GM20000 (cell line): Measurements from ENCODE around the gene PCNX2.

ENCODE experiments used
- DNase-seq: peaks from one replicate; pipeline ENCODE4 v3.0.0; 2012; ENCODE audit warnings: low spot score
- TF ChIP-seq, protein P1 (sequence below): IDR thresholded peaks from 2 replicates; pipeline ENCODE4 v1.5.1; 2012; ENCODE audit warnings: mild to moderate bottlenecking, control low read depth; ENCODE audit errors: extremely low read depth, missing control alignments

PCNX2 gene

DNA sequence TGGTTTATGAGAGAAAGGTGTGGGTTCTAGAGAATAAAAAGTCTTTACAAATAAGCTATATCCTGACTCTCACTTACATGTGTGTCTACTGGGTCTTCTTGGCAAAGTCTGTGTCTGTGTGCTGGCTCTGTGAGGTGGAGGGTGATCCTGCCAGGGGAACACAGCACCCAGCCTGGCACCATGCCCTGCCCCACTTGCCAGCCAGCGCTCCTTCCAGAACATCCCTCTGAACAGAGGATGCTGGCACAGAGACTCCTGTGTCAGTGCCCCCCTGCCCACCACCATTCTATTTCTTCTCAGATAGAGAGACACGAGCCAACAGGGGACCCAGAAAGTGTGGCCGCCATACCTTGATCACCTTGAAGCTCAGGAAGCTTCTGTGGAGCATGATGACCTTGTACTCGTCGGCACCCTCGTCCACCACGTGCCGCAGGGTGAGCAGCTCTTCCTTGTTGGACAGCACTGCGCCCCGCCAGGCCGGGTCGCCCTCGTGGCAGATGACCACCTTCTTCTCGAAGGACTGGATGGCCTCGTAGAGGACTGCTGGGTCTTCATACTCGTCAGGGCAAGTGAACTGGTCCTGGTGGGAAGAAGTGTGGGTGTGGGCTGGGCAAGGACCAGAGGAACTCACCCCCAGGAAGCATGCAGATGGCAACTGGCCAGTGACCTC, 295.4 kb downstream of the PCNX2 start:
- TF ChIP-seq, protein P1, sequence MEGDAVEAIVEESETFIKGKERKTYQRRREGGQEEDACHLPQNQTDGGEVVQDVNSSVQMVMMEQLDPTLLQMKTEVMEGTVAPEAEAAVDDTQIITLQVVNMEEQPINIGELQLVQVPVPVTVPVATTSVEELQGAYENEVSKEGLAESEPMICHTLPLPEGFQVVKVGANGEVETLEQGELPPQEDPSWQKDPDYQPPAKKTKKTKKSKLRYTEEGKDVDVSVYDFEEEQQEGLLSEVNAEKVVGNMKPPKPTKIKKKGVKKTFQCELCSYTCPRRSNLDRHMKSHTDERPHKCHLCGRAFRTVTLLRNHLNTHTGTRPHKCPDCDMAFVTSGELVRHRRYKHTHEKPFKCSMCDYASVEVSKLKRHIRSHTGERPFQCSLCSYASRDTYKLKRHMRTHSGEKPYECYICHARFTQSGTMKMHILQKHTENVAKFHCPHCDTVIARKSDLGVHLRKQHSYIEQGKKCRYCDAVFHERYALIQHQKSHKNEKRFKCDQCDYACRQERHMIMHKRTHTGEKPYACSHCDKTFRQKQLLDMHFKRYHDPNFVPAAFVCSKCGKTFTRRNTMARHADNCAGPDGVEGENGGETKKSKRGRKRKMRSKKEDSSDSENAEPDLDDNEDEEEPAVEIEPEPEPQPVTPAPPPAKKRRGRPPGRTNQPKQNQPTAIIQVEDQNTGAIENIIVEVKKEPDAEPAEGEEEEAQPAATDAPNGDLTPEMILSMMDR: no peak
- DNase-seq: no peak

DNA sequence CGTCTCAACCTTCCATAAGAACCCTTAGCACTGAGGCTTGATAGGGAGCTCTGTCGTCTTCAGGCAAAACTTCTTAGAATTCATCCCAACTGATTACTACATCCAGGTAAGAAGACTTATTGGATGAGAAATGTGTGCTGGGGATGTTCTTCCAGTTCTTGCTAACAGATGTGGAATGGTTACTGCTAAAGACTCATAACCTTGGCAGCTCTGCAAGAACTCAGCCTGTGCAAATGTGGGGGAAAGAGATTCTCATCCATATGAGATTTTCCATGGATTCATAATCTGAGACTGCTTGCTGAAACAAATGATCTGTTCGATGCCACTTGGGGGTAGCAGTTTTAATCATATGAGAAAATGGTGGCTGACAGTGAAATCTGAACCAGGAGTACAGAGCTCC, 296.9 kb downstream of the PCNX2 start:
- no peak for DNase-seq
- TF ChIP-seq, protein P1: no peak

DNA sequence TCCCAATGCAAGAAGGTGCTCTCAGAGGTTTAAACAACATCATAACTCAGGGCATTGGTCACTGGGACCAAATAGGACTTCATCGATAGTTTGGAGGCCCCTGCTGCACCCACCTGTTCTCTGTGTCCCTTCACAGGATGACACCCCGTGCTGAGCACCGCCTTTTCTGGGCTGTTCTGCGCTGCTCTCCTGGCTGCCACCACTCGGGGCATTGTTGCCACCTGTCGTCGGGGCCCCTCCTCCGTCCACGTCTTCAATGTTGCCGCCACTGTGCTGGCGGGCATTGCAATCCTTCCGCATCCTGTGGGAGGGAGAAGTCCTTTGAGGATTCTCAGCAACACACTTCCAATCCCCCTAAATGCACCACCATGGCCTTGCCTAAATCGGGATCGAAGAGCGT, 297.4 kb downstream of the PCNX2 start:
- TF ChIP-seq, protein P1: no peak
- DNase-seq: no peak

DNA sequence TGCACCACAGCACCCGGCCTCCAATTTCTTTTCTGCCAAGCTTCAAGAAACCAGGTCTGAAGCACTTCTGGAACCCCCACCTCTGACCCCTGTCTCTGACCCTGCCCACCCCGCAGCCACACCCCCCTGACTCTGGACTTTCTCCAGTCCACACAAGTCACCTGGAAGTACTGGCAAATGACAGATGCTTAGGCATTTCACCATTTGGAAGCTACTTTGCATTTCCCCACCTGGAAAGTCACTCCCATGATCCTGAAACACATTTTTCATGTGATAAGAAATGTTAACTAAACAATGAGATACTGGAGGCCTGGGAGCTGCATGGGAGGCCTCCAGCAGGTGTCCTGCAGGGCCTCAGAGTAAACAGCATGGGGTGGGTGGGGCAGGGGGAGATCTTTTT, 299.4 kb downstream of the PCNX2 start:
- TF ChIP-seq, protein P1: no peak
- DNase-seq: no peak

DNA sequence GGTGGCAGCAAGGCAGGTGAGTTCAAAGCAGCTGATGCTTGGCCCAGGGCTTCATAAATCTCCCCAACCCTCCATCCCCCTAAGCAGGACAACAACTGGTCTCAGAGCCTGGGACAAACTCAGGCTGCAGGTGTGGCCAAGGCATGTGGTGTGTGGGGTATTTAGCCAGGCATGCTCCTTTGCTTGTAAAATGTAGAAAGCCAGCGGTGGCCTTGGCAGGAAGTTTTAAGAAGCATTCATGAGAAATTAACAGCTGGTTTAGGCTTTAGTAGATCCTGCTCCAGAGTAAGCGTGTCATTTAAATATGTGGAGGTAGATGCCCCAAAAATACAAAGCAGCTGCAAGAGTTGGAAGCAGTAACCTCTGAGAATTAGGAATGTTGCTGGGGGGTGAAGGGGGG, 300.3 kb downstream of the PCNX2 start:
- no peak for DNase-seq
- TF ChIP-seq, protein P1: no peak

DNA sequence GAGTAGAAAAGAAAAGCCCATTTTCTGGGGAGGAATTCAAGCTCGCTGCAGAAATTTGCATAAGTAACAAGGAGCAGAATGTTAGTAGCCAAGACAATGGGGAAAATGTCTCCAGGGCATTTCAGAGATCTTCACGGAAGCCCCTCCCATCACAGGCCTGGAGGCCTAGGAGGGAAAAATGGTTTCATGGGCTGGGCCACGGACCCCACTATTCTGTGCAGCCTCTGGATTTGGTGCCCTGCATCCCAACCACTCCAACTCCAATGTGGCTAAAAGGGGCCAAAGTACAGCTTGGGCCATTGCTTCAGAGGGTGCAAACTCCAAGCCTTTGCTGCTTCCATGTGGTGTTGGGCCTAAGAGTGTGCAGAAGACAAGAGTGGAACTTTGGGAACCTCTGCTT, 302.0 kb downstream of the PCNX2 start:
- DNase-seq: no peak
- TF ChIP-seq, protein P1: no peak

DNA sequence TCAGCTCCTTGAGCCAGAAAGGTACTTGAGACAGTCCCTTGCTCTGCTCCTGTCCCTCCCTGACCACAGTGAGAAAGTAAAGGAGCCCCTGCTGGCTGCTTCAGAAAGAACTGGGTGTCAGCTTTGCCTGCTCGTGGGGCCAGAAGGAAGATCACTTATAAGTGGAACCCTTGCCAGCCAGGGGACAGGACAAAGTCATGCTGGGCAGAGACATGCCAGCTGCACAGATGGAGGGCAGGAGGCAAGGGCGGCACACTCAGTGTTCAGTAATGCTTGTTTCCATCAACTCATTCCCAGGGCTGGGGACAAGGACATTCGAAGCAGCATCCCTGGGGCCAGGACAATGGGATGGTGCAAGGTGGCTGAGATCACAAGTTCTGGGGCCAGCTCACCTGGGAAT, 303.3 kb downstream of the PCNX2 start:
- TF ChIP-seq, protein P1: no peak

More for the DNA sequence above, 303.3 kb downstream of the PCNX2 start:
- no peak for DNase-seq
